Mesothelial cell of epicardium (in vitro differentiated cells): ENCODE measurements around the gene TMEM132D. TPM values are rescaled to one million over a fixed set of nuclear protein-coding genes. Genes with fewer than 3 reads are reported as not detected.

Source experiments
- DNase-seq, 2 experiments: peaks; one replicate each; pipeline ENCODE4 v3.0.0; 2021; ENCODE audit warnings: low spot score in 2 of 2; ENCODE audit not compliant: unreplicated experiment in 2 of 2
- H3K27ac Mint-ChIP-seq: 2 replicates; pipeline ENCODE4 v1.8.0; 2021; ENCODE audit warnings: mixed read lengths
- H3K27me3 Mint-ChIP-seq: 2 replicates; pipeline ENCODE4 v1.8.0; 2021; ENCODE audit warnings: low read depth, mixed read lengths
- H3K36me3 Mint-ChIP-seq: 2 replicates; pipeline ENCODE4 v1.8.0; 2021; ENCODE audit warnings: mixed read lengths
- H3K4me1 Mint-ChIP-seq: 2 replicates; pipeline ENCODE4 v1.8.0; 2021; ENCODE audit warnings: mixed read lengths
- H3K4me3 Mint-ChIP-seq: 2 replicates; pipeline ENCODE4 v1.8.0; 2021; ENCODE audit warnings: mild to moderate bottlenecking, moderate library complexity, mixed read lengths
- H3K9me3 Mint-ChIP-seq: 2 replicates; pipeline ENCODE4 v1.8.0; 2021; ENCODE audit warnings: mixed read lengths
- total RNA-seq: library from RNA; stranded (reverse); gene quantifications from 3 replicates; pipeline ENCODE4 v1.2.1, GENCODE V29; 2021
- TF ChIP-seq, protein P1 (sequence below): fragments of 200-600 bp; sonication (generic); IDR thresholded peaks from one replicate; pipeline ENCODE4 v1.5.0; 2021; ENCODE audit warnings: antibody characterized with exemption; ENCODE audit not compliant: unreplicated experiment

Gene TMEM132D
- total RNA-seq, 1 donor from 2014 or later = 0.07 TPM

DNA sequence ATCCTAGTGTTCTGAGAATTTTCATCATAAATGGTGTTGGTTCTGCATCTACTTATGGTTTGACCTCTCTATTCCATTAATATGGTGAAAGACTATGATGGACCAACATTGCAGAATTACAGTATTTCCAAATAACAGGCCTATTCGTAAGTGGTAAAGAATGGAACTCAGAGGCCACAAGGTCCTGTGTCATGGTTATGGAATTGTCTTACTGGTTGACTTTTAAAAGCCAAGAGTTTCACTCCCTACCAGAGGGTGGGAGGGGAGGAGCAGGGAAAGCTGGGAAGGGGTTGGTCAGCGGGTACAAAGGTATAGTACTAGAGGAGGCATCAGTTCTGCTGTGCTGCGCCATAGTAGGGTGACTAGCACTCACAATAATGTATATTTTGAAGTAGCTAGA, 153.4 kb downstream of the TMEM132D start:
- Mint-ChIP-seq H3K27ac (no peak overlapping the region), H3K9me3 (no peaks in the 10 kb centered on the region), H3K27me3 (no peaks in the 10 kb centered on the region), H3K4me1 (no peaks in the 10 kb centered on the region), H3K4me3 (no peak overlapping the region), H3K36me3 (no peaks in the 10 kb centered on the region)
- TF ChIP-seq, protein P1, sequence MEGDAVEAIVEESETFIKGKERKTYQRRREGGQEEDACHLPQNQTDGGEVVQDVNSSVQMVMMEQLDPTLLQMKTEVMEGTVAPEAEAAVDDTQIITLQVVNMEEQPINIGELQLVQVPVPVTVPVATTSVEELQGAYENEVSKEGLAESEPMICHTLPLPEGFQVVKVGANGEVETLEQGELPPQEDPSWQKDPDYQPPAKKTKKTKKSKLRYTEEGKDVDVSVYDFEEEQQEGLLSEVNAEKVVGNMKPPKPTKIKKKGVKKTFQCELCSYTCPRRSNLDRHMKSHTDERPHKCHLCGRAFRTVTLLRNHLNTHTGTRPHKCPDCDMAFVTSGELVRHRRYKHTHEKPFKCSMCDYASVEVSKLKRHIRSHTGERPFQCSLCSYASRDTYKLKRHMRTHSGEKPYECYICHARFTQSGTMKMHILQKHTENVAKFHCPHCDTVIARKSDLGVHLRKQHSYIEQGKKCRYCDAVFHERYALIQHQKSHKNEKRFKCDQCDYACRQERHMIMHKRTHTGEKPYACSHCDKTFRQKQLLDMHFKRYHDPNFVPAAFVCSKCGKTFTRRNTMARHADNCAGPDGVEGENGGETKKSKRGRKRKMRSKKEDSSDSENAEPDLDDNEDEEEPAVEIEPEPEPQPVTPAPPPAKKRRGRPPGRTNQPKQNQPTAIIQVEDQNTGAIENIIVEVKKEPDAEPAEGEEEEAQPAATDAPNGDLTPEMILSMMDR = no peak
- no peak for DNase-seq

DNA sequence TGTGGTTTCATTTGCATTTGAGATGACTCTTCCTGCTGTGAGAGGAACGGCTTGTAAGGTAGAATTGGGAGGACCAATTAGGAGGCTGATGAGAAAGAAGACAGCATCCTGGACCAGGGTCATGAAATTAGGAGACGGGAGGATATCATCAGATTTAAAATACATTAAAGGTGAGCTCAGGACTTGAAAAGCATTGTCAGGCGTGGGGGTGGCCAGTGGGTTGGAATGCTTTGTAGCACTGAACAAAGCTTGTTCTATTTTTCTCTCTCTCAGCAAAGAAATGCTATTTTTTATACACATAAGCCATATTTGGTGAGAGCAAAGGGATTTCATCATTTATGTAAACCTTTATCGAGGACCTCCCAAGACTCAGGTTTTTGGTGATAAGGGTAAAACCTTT, 157.5 kb downstream of the TMEM132D start:
- Mint-ChIP-seq H3K4me3 (no peak overlapping the region), H3K36me3 (no peaks in the 10 kb centered on the region), H3K27ac (no peak overlapping the region), H3K9me3 (peaks cover 13% of the 10 kb centered on the region), H3K27me3 (no peaks in the 10 kb centered on the region), H3K4me1 (no peaks in the 10 kb centered on the region)
- DNase-seq = no peak
- TF ChIP-seq, protein P1 = no peak

DNA sequence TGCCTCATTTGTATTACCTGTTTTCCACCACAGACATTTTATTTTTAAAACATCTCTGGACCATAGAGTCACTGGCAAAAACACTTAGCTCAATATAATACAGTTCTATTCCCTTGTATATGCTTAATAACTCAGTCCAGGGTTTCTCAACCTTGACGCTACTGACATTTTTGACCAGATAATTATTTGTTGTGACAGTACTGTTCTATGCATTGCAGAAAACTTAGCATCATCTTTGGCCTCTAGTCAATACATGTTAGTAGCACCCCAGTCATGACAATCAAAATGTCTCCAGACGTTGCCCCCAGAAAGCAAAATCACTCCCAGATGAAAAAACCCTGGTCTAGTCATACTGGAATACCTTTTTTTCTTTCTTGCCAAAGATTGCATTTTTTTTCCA, 174.7 kb downstream of the TMEM132D start:
- Mint-ChIP-seq H3K27ac (no peak overlapping the region), H3K36me3 (no peaks in the 10 kb centered on the region), H3K4me3 (no peak overlapping the region), H3K4me1 (no peaks in the 10 kb centered on the region), H3K9me3 (peaks cover 26% of the 10 kb centered on the region), H3K27me3 (no peaks in the 10 kb centered on the region)
- TF ChIP-seq, protein P1 = no peak
- no peak for DNase-seq

DNA sequence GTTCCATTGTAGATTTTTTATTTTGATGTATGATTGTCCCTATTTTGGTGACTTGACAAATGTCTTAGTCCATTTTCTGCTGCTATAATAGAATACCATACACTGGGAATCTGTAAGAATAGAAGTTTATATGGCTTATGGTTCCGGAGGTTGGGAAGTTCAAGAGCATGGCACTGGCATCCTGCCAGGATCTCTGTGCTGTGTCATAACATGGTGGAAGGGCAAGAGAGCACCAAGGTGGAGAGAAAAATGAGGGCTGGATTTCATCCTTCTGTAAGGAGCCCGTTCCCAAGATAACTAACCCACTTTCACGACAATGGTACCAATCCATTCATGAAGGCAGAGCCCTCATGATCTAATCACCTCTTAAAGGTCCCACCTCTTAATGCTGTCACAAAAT, 176.7 kb downstream of the TMEM132D start:
- DNase-seq = no peak
- TF ChIP-seq, protein P1 = no peak
- H3K9me3 Mint-ChIP-seq = peaks cover 34% of the 10 kb centered on the region

DNA sequence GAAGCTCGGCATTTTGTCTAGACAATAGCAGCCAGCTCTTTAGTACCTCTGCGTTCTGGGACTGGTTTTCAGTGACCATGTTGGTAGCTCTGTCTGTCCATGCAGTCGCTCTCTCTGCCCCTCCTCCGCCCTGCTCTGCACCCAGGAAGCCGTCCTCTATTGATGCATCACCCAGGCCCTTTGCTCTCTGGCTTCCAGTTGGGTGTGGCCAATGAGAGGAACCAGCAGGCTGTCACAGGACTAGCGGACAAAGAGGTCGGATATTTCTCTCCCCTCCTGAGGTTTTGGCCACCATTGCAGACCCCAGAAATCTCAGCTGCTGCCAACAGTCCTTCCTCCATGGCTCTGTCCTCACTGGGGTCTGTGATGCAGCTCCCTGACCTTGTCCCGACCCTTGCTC, 180.6 kb downstream of the TMEM132D start:
- no peaks in the 10 kb centered on the region for H3K4me1 Mint-ChIP-seq

More for the DNA sequence above, 176.7 kb downstream of the TMEM132D start:
- Mint-ChIP-seq H3K27ac (no peak overlapping the region), H3K36me3 (no peaks in the 10 kb centered on the region), H3K27me3 (no peaks in the 10 kb centered on the region), H3K4me3 (no peak overlapping the region), H3K4me1 (no peaks in the 10 kb centered on the region)

More for the DNA sequence above, 180.6 kb downstream of the TMEM132D start:
- Mint-ChIP-seq H3K27ac (no peak overlapping the region), H3K9me3 (peaks cover 18% of the 10 kb centered on the region), H3K27me3 (no peaks in the 10 kb centered on the region), H3K4me3 (no peak overlapping the region), H3K36me3 (no peaks in the 10 kb centered on the region)
- DNase-seq = no peak
- TF ChIP-seq, protein P1 = no peak
